HG03378 (cell line): ENCODE results near the gene COPS7B.
"Not testable (repeated sequence)": the region's sequence is repeated elsewhere in the genome, so short reads cannot be mapped to it uniquely, and the experiment has no call there.

Source experiments
- ATAC-seq: cut with Tn5 transposase; IDR thresholded peaks from one replicate; pipeline ENCODE4 v1.9.1; 2021; ENCODE audit warnings: mild to moderate bottlenecking, moderate library complexity; ENCODE audit not compliant: unreplicated experiment

The COPS7B gene

DNA sequence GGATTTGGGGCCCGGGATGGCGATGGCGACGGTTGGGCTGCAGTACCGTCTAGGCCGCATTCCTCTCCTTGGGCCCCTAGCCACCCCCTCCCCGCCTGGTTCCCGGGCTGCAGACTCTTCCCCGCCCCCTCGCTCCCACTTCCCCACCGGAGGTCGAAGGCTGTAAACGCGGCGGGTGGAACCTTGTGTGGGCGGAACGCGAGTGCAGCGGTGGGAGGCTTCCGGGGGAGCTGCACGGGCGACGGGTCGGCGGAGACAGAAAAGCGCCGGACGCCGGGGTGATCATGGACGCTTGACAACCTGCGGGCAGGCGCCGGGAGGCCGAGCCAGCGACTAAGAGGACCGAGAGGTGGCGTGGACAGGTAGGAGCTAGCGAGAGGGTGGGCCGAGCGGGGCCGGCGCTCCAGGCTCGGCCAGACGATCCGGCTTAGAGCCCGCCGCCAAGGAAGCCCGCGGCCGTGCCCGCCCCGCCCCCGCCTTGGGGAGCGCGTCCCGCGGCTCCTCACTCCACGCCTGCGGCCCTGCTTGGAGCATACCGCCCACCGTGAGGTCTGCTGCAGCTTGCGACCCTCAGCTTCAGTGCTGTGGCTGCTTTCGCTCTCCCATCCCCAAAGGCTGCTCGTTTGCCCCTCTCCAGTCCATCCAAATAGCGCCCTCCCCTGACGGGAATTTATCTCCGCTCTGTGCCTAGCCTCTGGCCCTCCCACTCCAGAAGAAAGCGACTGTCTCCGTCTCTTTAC is at the start of gene COPS7B:
Gene COPS7B, plus strand, starts transcription at position 269 of the 740 bp plus-strand sequence. CDS start 2,126 bp downstream, outside the sequence.
- peak; percentile 39 for ATAC-seq

DNA sequence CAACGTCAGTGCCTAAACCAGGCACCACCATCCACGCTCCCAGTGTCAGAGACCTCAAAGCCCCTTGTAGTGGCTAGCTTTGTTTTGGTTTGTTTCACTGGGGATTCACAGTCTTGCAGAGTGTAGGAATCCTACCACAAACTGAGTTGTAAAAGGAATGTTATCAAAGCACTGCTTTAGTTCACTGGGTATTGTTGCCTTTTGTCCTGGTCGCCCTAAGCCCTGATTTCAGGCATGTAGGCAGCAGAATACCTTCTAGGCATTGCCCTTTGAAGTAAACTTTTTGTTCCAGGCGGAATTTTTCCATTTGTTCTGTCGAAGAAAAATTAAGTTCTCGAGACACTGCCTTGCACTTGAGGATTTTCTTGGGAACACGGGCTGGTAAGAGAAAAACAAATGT is 48.5 kb upstream of the COPS7B start:
- ATAC-seq = no peak

DNA sequence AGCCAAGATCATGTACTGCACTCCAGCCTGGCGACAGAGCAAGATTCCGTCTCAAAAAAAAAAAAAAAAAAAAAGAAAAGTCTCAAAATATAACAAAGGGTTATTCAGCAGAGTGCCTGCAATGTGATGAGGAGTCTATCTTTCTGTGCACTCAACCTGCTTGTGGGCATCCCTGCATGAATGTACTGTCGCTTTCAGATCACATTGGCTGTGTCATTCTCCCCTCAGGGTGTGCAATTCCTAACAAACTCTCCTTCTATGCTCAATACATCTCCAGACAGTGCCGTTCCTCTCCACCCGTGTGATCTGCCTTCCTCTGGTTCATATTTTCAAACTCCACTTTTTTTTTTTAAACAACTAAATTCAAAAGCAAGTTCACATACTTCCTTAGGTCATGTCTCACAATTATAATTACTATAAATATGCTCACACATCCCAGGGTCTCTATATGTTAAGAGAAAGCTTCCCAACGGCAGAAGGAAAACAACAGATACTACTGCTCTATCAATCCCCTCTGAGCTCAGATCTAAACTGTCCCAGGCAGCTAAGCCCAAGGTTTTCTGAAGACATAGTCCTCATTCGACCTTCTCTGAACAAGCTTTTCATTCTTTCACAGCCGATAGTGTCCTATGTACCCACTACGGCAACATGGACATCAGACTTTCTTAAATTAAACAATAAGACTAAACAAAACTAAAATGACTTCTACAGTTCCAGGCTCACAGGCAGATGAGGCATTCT is 42.7 kb upstream of the COPS7B start:
- no peak for ATAC-seq

DNA sequence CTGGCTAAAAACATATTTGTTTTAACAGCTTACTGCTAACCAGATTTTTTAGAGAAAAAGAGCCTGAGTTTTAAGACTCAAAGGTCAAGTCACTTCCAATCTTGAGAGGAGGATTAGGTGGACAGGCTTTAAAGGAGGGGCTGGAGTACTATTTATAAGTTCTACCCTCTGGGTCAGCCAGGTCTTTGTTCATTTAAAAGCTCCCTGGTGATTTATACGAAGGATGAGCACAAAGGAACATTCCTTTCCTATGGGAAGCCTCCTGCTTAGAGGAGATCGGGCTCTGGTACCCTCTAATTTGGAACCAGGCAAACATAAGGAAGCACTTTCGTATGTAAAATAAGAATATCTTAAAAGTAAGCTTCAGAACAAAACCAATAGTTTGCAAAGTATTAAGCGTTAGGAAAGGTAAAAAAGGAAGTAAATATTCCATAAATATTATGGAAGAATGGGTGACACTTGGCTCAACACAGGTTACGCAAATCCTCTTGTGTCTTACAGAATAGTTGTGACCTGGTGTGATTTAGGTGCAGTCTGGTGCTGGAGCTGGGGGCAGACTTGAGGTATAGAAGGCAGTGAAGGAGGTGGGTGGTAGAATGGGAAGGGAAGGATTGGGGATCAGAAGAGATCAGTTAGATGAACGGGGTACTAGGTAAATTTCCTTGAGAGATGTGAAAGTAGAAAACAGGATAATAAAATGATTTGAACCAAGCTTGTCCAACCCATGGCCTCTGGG is 40.8 kb upstream of the COPS7B start:
- no peak for ATAC-seq

DNA sequence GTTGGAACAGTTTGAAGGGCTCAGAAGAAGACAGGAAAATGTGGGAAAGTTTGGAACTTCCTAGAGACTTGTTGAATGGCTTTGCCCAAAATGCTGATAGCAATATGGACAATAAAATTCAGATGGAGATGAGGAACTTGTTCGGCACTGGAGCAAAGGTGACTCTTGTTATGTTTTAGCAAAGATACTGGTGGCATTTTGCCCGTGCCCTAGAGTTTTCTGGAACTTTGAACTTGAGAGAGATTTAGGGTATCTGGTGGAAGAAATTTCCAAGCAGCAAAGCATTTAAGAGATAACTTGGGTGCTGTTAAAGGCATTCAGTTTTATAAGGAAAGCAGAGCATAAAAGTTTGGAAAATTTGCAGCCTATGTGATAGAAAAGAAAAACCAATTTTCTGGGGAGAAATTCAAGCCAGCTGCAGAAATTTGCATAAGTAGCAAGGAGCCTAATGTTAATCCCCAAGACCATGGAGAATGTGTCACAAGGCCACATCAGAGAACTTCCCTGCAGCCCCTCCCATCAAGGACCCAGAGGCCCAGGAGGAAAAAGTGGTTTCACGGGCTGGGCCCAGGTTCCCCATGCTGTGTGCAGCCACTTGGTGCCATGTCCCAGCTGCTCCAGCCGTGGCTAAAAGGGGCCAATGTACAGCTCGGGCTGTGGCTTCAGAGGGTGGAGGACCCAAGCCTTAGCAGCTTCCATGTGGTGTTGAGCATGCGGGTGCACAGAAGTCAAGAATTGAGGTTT is 37.9 kb upstream of the COPS7B start:
- ATAC-seq = not testable (repeated sequence)

DNA sequence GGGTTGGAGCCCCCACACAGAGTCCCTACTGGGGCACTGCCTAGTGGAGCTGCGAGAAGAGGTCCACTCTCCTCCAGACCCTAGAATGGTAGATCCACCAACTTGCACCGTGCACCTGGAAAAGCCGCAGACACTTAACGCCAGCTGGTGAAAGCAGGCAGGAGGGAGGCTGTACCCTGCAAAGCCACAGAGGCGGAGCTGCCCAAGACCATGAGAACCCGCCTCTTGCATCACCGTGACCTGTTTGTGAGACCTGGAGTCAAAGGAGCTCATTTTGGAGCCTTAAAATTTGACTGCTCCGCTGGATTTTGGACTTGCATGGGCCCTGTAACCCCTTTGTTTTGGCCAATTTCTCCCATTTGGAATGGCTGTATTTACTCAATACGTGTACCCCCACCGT is 37.2 kb upstream of the COPS7B start:
- not testable (repeated sequence) for ATAC-seq

DNA sequence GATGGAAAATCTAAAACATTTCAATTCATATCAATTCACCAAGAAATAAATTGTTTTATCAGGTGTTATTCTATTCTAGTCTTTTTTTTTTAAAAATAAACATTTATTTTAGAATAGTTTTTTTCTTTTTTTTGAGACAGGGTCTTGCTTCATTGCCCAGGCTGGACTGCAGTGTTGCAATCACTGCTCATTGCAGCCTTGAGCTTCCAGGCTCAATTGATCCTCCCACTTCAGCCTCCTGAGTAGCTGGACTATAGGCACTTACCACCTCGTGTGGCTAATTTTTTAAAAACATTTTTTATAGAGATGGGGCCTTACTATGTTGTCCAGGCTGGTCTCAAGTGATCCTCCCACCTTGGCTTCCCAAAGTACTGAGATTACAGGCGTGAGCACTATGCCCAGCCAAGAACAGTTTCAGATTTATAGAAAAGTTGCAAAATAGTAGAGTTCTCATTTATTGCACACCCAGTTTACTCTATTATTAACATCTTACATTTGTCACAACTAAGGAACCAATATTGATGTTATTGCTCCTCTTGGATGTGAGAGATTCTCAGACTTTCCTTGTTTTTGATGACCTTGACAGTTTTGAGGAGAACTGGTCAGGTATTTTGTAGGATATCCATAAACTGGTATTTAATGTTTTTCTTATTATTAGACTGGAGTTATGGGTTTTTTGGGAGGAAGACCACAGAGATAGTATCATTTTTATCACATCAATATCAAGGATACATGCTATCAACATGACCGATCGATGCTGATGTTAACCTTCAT is 35.0 kb upstream of the COPS7B start:
- no peak for ATAC-seq

DNA sequence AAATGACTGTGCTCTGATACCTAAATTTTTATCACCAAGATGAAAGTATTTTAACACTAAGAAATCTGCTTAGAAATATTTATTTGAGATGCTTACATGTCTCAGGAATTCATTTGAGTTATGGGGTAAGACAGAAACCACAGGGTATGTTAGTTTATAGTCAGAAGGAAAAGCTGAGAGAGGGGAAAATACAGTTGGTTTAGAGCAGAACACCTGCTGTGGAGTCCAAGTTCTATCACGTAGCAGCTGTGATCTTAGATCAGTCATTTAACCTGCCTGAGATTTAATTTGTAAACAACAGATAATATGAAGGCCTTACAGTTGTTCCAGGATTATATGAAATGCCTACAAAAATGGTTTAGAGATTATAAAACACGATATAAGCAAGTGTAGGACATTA is 34.2 kb upstream of the COPS7B start:
- no peak for ATAC-seq

DNA sequence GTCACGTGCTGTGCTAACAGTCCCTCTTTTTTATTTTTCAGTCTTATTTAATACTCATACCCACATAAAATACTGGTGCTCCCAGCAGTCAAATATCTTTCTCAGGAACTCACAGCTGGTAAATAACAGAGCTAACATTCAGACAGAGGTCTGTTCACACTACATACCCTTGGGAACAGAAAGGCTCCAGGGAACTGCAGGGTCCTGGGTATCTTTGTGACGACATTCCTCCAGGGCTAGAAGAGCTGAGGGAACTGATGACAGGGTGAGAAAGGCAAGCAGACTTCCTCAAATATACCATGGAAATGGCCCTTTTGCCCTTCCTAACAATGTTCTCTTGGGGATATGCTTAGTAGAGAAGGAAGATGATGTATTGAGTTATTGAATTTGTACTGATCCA is 24.5 kb upstream of the COPS7B start:
- no peak for ATAC-seq

DNA sequence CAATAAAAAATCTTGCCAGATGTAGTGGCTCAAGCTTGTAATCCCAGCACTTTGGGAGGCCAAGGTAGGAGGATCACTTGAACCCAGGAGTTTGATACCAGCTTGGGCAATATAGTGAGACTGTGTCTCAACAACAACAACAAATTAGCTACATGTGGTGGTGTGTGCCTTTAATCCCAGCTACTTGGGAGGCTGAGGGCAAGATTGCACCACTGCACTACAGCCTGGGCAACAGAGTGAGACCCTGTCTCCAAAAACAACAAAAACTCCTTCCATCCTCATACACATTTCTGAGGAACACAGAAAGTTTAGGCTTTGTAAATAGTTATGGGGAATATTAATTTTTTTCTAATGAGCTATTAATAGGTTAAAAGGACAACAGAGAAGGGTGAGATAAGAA is 22.1 kb upstream of the COPS7B start:
- ATAC-seq = no peak

DNA sequence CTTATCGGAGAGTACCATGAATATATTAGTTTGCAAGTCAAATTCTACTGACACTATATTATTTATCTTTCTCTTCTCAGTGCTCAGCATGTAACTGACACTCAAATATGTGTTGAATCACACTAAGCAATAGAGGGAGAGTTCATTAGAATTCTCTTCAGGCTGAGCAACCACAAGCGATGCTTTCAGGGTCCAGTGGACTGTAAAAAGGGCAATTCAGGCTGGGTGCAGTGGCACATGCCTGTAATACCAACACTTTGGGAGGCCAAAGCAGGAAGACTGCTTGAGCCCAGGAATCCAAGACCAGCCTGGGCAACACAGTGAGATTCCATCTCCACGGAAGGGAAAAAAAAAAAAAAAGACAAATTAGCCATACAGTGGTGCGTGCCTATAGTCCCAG is 21.5 kb upstream of the COPS7B start:
- ATAC-seq = no peak

DNA sequence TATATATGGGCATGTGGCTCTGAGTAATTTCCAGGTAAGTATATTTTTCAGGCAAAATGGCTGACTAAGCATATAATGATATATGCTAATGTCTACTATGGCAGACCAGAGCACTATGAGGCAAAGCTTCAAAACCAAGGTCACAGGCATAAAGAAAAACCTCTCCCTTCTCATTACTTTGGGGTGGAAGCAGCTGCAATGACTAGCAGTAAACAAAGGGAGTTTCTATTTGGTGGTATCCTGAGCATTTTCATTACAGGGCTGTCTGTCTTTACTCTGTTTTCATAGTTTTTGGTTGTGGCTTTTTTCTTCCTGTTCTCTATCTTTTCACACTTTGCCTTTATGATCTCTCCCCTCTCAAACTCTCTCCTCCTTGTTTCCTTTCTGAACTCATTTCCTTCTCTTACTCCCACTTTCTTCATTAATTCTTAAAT is 20.7 kb upstream of the COPS7B start:
- no peak for ATAC-seq

DNA sequence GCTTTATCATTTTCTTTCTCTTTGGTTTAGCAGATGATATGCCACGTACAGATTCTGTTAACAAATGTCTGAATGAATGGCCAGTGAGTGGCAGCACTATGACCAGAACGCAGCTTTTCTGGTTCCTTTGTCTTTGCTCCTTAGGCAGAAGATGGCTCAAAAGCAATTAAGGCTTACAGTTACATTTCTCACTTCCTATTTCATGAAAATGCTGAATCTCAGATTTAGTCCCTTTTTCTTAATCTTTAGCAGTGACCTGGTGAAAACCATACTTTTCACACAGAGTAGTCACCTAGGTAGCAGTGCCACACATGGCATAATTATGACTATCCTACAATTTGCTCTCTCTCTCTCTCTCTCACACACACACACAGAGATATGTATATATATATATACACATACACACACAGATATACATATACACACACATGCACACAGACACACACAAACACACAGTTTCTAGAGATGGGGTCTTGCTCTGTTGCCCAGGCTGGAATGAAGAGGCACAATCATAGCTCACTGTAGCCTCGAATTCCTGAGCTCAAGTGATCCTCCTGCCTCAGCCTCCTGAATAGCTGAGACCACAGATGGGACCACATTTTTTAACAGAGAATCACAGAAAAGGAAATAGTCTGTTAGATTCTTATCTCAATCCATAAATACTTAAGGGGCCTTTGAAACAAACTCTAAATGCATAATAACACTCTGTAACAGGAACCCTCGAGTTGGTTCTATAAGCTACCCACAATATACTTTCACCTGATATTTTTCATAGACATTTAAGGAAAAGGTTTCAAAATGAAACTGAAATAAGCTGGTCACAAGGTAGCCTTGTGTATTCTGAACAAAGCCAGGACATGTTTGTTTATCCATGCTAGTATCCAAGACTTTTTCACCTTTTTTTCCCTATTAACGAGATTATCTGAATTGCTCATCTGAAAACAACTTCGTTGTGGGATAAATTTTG is 16.8 kb upstream of the COPS7B start:
- ATAC-seq = peak; percentile 55

DNA sequence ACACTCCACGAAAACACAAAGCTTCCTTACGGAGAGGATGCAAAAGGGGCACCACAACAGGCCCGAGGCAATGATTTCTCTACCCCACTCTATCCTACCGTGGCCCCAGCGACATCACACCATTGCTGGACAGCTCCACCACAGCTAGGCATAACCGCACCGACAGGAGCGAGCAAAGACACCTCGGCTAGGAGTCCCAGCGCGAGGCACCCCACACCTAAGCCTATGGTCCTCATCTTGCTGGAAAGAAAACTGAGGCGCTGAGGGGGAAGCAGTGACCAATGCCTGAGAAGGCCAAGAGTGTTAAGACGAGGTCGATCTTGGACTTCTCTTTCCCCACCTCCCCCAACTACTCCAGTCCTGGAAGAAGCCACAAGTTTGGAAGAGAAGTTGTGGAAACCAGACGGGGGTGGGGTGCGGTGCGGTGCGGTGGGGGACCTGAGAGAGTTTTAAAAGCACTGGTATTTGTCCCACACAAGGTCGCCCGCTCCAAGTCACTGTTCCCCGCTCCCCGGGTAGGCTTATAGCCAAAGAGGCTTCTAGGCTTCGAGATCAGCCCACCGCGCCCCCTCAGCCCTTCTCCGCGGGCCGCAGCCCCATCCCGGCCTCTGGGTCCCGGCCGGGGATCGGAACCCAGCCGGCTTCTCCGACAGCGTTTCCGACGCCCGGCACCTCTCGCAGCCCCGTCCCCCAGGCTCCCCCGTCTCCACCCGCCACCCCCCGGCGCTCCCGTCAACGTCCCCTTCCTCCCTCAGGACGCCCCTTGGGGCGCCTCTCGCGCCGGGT is 5.9 kb upstream of the COPS7B start:
- ATAC-seq = no peak

DNA sequence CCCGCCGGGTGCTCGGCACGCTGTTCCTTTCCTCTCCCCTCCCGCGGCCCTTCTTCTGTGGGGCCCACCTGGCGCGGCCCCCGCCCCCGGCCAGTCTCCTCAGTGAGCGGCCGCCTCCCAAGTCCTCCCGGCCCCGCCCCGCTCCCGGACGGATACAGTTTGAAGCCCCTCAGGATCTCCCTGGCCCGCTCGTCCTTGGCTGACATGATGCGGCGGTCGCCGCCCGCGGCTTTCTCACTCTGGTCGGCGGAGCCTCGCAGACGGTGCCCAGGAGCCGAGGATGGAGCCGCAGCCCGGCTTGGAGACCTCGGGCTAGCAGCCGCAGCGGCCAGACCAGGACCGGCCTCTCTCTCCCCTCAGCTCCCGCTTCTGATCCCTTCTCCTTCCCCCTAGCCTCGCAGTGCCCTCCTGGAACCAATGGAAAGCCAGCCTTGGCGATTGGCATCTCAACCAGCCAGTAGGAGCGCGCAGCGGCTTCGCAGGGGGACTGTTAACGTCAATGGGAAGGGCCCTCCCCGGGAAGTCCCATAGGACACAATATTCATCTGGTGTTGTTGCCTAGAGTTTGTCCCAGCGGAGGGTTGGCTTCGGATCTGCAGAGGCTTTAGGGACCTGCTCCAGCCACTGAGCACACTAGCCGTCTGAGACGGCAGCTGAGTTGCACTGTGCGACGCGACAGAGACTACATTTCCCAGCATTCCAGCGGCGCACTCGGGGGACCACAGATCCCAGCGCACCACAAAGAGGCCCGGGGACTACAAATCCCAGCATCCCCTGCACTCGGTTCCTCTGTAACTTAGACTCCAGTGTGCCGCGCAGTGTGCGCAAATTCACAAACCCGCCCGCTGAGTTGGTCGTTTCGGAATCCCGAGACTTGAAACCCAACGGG is 5.1 kb upstream of the COPS7B start, which contains the start of gene PDE6D:
Gene PDE6D, minus strand, starts transcription at position 374 of the 889 bp plus-strand sequence. Its CDS starts 168 bp downstream, at position 206.
- ATAC-seq = peak; percentile 88

DNA sequence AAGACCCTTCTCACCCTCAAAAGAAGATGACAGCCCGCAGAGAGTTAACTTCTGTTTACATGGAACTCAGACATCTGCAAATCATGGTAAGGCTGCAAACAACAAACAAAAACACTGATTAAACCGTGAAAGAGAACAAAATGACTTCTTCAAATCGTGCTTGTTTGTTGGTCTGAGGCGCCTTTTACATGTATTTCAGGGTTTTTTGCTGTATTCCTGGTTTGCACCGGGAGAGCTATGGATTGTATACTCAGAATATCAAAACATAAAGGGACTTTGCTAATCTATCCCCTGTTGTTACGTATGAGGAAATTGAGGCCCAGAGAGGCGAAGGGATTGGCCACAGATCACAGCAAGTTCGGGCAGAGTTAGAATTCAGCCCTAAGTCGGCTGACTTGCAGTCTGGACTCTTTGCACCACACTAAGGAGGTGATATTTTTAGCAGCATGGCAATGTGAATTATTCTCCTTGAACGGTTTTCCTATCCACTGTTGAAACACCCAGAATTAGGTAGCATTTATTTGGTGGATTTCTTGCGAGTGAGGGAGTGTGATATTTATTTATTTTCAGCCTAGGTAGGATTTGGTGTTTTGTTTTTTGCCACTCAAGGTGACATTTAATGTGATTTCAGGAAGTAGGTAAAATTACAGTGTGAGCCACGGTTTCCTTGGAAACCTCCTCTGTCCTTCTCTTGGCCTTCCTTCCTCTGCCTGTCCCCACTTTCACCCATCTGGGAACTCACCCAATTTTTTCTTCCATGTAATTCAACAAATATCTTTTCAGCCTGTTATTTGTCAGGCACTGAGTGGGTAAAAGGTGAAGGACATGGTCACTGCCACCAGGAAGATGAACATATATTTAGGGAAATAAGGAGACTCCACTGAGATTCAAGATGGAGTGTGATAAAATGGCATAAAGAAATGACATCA is 4.2 kb upstream of the COPS7B start:
- no peak for ATAC-seq
